NCI-H1417 (cell line): Measurements from ENCODE around the gene PRM1.
A peak's percentile ranks its signal among the peaks of the same experiment; 100 is the strongest.

Experiments
- DNase-seq, 3 experiments: peaks; one replicate each; lab custom pipeline; 2025; lab: John Stamatoyannopoulos, UW

Gene PRM1

GRCh38 chr16:11273721-11274324 lies 7.3 kb downstream of the PRM1 start:
- no peak for DNase-seq

DNA sequence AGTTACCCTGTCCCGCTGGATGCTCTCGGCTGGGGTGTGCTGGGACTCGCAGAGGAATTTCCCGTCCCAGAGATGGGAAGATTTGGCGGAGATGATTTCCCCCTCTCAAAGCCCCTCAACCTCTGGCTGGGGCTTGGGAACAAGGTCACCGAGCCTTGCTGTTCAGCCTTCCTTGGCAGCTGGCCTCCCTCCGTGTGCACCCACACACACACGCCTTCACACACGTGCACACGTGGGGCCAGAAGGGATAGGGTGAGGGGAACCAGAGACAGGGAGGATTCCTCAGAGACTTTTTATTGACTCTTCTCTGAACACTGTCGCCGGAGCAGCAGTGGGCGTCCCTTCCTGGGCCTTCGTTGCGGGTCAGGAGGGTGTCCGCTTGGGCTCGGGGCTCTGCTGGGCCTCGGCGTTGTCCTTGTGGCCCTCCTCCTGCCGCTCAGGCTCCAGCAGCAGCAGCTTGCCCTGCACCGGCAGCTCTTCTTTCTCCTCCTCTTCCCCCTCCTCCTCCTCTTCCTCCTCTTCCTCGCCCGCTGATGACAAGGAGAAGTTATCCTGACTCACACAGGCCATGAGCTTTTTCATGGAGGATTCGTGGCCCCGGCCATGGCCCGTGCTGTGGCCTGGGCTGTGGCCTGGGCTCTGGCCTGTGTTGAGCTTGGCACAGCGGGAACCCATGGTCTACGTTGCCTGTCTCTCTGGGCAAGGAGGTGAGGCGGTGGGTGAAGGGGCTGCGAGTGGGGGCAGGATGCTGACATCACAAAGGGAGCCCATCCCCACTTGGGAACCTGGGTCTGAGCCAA lies 8.0 kb downstream of the PRM1 start, which contains the start of gene PRM3:
Gene PRM3, minus strand, starts transcription at position 709 of the 800 bp plus-strand sequence. Its CDS starts 34 bp downstream, at position 675.
- no peak for DNase-seq

DNA sequence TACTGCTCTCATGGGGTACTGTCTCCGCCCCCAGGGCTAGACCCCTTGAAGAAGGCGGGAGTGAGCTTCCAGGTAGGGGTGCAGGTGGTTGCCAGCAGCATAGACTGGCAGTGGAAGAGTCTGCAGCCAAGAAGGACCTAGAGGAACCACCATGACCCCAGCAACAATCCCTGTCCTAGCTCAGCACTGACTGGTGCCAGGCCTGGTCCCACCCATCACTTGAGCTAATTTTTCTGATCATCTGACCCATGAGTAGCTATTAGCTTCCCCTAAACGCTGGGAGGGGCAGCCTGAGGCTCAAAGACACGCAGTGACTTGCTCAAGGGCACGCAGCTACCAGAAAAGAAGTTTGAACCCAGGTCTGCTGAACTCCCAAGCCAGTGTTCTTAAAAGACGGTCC lies 8.6 kb downstream of the PRM1 start:
- peak in 1 of 3 experiments; percentile 1 for DNase-seq

GRCh38 chr16:11271610-11272009 lies 9.5 kb downstream of the PRM1 start:
- no peak for DNase-seq

DNA sequence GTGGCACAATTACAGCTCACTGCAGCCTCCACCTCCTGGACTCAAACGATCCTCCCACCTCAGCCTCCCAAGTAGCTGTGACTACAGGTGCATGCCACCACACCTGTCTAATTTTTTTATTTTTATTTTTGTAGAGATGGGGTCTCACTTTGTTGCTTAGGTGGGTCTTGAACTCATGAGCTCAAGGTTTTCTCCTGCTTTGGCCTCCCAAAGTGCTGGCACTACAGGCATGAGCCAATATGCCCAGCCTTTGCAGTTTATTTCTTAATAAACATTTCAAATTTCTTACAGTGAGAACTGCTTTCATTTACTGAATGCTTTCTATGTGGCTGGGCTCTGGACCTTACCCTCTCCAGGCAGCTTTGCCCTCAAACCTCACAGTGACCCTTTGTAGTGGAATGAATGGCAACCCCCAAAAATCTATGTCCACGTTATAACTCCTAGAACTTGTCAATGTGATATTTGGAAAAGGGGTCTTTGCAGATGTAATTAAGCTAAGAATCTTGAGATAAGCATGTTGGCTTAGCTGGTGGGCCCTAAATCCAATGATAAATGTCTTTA lies 10.4 kb downstream of the PRM1 start:
- DNase-seq, result no peak

DNA sequence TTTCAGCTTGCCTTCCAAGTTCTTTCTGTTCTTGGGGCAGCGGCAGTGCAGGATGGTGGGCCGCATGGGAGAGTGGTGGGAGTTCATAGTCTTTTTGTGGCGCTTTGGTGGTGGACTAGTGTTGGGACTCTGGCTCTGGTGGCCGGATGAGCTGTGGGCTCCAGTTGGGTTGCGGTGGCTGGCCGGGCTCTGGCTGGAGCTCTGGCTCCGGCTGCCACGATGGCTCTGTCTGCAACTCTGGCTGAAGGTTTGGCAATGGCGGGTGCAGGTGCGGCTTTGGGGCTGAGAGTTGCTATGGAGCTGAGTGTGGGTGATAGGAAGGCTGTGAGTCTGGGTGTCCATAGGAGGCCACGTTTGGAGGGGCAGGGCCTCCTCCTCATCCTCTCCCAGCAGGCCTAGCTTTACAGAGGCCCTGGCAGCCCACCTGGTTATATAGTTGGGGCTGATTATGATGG lies 12.2 kb downstream of the PRM1 start, which contains the start of gene TNP2:
Gene TNP2, minus strand, starts transcription at position 405 of the 455 bp plus-strand sequence. Its CDS starts 63 bp downstream, at position 342.
- no peak for DNase-seq

GRCh38 chr16:11265124-11265523 lies 16.0 kb downstream of the PRM1 start:
- DNase-seq, result no peak

- DNase-seq, result no peak
Measured at GRCh38 chr16:11264155-11264832, 16.8 kb downstream of the PRM1 start.

- no peak for DNase-seq
Measured at GRCh38 chr16:11263737-11264136, 17.4 kb downstream of the PRM1 start.

- DNase-seq, result no peak
Measured at GRCh38 chr16:11262915-11263314, 18.2 kb downstream of the PRM1 start.

DNA sequence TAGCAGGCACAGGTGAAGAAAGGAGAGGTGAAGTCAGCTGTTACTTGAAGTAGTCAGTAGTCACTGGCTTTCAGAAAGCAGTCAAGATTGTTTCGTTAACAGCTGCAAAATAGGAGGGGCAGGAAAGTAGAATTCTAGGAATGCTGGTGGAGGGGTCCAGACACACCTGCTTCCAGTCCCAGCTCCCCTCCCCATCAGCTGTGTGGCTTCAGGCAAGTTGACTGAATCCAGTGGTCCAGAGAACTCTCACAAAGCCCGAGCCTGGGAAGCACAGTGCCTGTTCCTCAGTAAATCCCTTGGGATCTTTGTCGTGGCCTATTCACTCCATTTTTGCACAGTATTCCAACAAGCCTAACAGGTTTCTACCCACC lies 20.5 kb downstream of the PRM1 start:
- no peak for DNase-seq

GRCh38 chr16:11259655-11260595 lies 21.2 kb downstream of the PRM1 start:
- DNase-seq, result no peak

- DNase-seq, result no peak
Measured at GRCh38 chr16:11258553-11259492, 22.3 kb downstream of the PRM1 start.

DNA sequence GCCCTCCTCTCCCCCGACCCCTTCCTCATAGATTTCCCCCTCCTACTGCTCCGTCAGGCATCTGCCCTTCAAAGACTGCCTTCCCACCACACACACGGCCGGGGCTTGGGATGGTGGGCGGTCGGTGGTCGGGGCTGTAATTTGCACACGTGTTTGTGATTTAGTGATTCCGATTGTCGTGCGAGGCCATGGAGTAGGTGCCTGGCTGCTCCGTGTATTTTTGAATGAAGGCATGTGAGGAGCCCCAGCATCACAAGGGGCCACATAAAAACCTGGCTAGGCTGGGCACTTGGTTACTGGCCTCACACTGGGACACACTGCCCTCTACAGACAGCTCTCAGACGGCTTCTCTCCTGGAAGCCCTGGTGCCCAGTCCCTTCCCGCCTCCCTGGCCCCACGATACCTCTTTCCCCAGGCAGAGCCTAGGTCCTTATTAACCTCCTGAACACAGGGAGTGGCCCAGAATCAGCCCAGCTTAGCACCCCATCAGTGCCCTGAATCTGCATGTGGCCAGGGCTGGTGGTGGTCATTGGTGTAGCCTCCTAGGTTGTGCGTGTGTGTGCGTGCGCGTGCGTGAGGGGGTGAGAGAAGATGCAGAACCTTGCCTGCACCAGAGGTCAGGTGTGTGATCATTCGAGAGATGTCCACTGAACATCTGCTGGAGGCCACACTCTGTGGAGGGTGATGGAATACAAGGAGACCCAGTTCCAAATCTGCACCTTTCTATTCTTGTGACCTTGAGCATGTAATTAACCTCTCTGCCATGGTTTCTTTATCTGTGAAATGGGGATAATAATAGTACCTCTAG lies 23.8 kb downstream of the PRM1 start:
- DNase-seq, result peak; percentile 61 to 82 (median 74)

DNA sequence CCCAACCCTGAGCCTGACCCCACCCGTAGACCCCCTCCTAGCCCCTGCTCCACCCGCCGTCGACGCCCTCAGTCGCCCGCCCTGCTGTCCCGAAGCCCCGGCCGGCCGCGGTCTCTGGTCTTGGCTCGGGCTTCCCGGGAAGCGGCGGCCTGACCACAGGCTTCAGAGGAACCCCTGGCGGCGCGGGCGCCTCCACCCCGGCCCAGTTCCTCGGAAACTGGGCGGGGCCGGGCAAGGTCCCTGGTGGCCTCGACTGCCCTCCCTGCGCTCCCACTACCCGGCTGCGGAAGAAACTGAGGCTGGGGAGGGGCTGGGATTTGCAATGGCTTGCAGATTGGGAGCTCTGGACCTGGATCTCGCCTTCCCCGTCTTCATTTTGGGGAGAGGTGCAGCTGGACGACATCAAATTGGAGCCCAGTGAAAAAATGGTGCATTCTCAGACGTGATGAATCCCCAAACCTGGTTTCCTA lies 24.4 kb downstream of the PRM1 start:
- DNase-seq, result peak; percentile 40 to 67 (median 60)

- peak; percentile 81 to 84 (median 83) for DNase-seq
Measured at GRCh38 chr16:11255737-11256660, 25.1 kb downstream of the PRM1 start, which contains the start of gene SOCS1. Gene SOCS1, minus strand, starts transcription at chr16:11256204. Its CDS starts 726 bp downstream, at chr16:11255478.

- DNase-seq, result peak; percentile 46 to 71 (median 51)
Measured at GRCh38 chr16:11254913-11255736, 26.0 kb downstream of the PRM1 start.
